MCF 10A (cell line): Measurements from ENCODE around the gene PTPRZ1. TPM values are rescaled to one million over a fixed set of nuclear protein-coding genes. Genes with fewer than 3 reads are reported as not detected.

ENCODE experiments used
- BruUV-seq: library from RNA; stranded (reverse); fragments of 400-500 nt; replicated peaks from 2 replicates; lab custom pipeline; 2021; lab: Mats Ljungman, UMichigan
- CTCF ChIA-PET: fragments of 300-600 bp; sonication (Branson Sonifier 250); formaldehyde crosslinking; extraction: SDS; loops from one replicate; lab custom pipeline; 2021; ENCODE audit warnings: antibody characterized with exemption, inconsistent platforms; lab: Yijun Ruan, JAX
- POLR2A ChIA-PET: fragments of 300-600, 350-650 bp; sonication (Branson Sonifier 250); formaldehyde crosslinking; extraction: SDS; loops from one replicate; lab custom pipeline; 2020; ENCODE audit warnings: antibody characterized with exemption, inconsistent platforms; lab: Yijun Ruan, JAX
- DNase-seq: peaks from one replicate; pipeline ENCODE4 v3.0.0-alpha.2; 2018; ENCODE audit not compliant: unreplicated experiment
- H3K27ac Mint-ChIP-seq: one replicate; pipeline ENCODE4 v1.8.0; 2022; ENCODE audit warnings: mild to moderate bottlenecking, low read depth, mixed read lengths; ENCODE audit not compliant: unreplicated experiment
- H3K27me3 Mint-ChIP-seq: one replicate; pipeline ENCODE4 v1.8.0; 2022; ENCODE audit warnings: mixed read lengths; ENCODE audit not compliant: insufficient read depth, unreplicated experiment
- H3K36me3 Mint-ChIP-seq: one replicate; pipeline ENCODE4 v1.8.0; 2022; ENCODE audit warnings: mild to moderate bottlenecking, moderate library complexity, mixed read lengths; ENCODE audit not compliant: insufficient read depth, unreplicated experiment
- H3K4me1 Mint-ChIP-seq: one replicate; pipeline ENCODE4 v1.8.0; 2022; ENCODE audit warnings: mixed read lengths; ENCODE audit not compliant: insufficient read depth, unreplicated experiment
- H3K4me3 Mint-ChIP-seq: one replicate; pipeline ENCODE4 v1.8.0; 2022; ENCODE audit warnings: mild to moderate bottlenecking, moderate library complexity, mixed read lengths; ENCODE audit not compliant: unreplicated experiment
- H3K9me3 Mint-ChIP-seq: one replicate; pipeline ENCODE4 v1.8.0; 2022; ENCODE audit warnings: mixed read lengths; ENCODE audit not compliant: unreplicated experiment
- intact Hi-C: fragments of 100-400 bp; cut with micrococcal nuclease; formaldehyde crosslinking; loops from 2 replicates; pipeline ENCODE4 v1.14.1; 2022
- total RNA-seq: library from RNA; stranded (reverse); gene quantifications from 2 replicates; pipeline ENCODE4 v1.2.3, GENCODE V29; 2022
- TF ChIP-seq, protein P1 (sequence below): fragments of 200-600 bp; IDR thresholded peaks from one replicate; pipeline ENCODE4 v1.8.0; 2022; ENCODE audit warnings: antibody characterized with exemption, mild to moderate bottlenecking; ENCODE audit not compliant: unreplicated experiment

The PTPRZ1 gene
- total RNA-seq, 1 experiment from 2014 or later = 11.1 TPM

DNA sequence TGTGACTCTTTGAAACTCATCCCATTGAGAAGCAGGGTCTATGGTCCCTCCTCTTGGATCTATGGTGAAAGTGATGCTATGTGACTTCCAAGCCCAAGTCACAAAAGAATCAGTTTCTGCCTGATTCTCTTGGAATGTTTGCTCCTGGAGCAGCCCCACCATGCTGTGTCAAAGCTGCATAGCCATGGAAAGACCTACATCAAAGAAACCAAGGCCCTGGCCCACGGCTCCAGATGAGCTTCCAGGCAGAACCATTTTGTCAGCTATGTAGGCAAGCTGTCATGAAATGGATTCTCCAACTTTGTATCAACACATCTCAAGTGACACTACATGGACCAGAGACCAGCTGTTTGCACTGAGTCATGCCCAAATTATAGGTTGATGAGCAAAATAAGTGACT lies 194.1 kb downstream of the PTPRZ1 start:
- no peaks in the 10 kb centered on the region for H3K36me3 Mint-ChIP-seq
- peaks cover 5% of the 10 kb centered on the region for H3K4me1 Mint-ChIP-seq
- intact Hi-C loops = no loop called here
- no peaks in the 10 kb centered on the region for H3K27me3 Mint-ChIP-seq
- TF ChIP-seq, protein P1, sequence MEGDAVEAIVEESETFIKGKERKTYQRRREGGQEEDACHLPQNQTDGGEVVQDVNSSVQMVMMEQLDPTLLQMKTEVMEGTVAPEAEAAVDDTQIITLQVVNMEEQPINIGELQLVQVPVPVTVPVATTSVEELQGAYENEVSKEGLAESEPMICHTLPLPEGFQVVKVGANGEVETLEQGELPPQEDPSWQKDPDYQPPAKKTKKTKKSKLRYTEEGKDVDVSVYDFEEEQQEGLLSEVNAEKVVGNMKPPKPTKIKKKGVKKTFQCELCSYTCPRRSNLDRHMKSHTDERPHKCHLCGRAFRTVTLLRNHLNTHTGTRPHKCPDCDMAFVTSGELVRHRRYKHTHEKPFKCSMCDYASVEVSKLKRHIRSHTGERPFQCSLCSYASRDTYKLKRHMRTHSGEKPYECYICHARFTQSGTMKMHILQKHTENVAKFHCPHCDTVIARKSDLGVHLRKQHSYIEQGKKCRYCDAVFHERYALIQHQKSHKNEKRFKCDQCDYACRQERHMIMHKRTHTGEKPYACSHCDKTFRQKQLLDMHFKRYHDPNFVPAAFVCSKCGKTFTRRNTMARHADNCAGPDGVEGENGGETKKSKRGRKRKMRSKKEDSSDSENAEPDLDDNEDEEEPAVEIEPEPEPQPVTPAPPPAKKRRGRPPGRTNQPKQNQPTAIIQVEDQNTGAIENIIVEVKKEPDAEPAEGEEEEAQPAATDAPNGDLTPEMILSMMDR = no peak
- no peak overlapping the region for H3K4me3 Mint-ChIP-seq
- no TSS peak for BruUV-seq
- no peaks in the 10 kb centered on the region for H3K9me3 Mint-ChIP-seq
- ChIA-PET CTCF (interaction anchor here (0.6 to 1.1 kb wide), 2 partner anchors 26 to 74 kb away, joined by 3 to 4 read pairs; no protein-coding TSS in a partner anchor), POLR2A (no interaction called here)
- no peak overlapping the region for H3K27ac Mint-ChIP-seq
- DNase-seq = no peak

DNA sequence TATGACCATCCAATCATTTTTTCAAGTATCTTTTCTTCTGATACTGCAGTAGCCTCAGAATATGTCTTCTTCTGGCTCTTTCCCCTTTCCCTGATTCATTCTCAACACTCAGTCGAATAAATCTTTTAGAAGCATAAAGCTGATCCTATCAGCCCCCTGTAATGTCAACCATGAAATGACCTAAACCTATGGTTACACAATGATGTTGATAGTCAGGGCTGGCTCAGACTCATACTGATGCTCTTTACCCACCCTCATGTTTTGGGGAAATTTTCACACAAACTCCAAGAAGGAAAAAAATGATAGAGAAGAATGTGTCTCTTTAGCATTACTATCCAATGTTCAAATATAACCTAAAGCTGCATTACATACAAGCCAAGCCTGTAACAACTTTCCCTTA lies 195.1 kb downstream of the PTPRZ1 start:
- no TSS peak for BruUV-seq
- ChIA-PET POLR2A (no interaction called here), CTCF (no interaction called here)
- Mint-ChIP-seq H3K4me1 (peaks cover 5% of the 10 kb centered on the region), H3K27me3 (no peaks in the 10 kb centered on the region), H3K4me3 (no peak overlapping the region), H3K27ac (no peak overlapping the region), H3K9me3 (no peaks in the 10 kb centered on the region), H3K36me3 (no peaks in the 10 kb centered on the region)
- intact Hi-C loops = no loop called here
- TF ChIP-seq, protein P1 = no peak
- DNase-seq = no peak

DNA sequence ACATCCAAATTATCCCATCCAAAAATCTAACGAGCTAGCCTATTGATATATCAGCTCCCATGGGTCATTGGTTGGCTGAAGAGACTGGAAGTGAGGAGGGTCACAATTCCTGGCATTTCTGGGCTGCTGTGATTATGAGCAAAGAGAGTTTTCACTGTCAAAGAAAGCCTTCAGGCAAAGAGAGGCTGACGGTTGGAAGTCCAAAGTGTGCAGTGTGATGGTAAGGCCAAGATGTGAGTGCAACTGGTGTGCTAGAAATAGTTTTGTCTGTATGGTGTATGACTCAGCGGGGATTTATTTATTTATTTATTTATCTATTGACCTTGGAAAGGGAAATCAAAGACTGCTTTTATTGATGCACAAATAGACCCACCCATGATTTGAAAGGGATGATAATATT lies 196.0 kb downstream of the PTPRZ1 start:
- Mint-ChIP-seq H3K4me3 (no peak overlapping the region), H3K27me3 (no peaks in the 10 kb centered on the region), H3K4me1 (peaks cover 5% of the 10 kb centered on the region), H3K36me3 (no peaks in the 10 kb centered on the region), H3K9me3 (no peaks in the 10 kb centered on the region), H3K27ac (no peak overlapping the region)
- TF ChIP-seq, protein P1 = no peak
- intact Hi-C loops = no loop called here
- ChIA-PET CTCF (interaction anchor here (0.5 to 0.7 kb wide), 3 partner anchors 401 to 1419 kb away, joined by 3 to 4 read pairs (median 3); no protein-coding TSS in a partner anchor), POLR2A (no interaction called here)
- DNase-seq = no peak
- BruUV-seq = no TSS peak

DNA sequence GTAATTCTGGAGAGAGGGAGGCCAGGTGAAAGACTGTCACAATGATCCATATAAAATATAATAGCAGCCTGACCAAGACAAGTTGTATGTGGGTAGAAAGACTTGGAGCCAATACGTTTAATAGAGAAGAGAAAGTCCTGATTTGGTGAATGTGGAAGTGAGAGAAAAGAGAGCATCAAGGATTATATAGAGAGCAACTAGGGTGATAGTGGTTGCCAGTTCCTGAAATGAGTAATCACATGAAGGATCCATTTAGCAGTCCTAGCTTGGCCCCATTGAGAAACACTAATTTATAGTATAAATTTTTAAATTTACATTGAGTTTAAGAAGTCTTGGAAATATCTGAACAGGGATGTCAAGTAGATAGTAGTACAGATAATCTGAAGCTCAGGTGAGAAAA lies 197.1 kb downstream of the PTPRZ1 start:
- TF ChIP-seq, protein P1 = no peak
- intact Hi-C loops = no loop called here
- CTCF ChIA-PET = no interaction called here
- Mint-ChIP-seq H3K27me3 (no peaks in the 10 kb centered on the region), H3K27ac (no peak overlapping the region), H3K4me3 (no peak overlapping the region), H3K36me3 (peaks cover 1% of the 10 kb centered on the region), H3K9me3 (no peaks in the 10 kb centered on the region), H3K4me1 (peaks cover 3% of the 10 kb centered on the region)
- DNase-seq = no peak
- POLR2A ChIA-PET = no interaction called here
- BruUV-seq = no TSS peak
